Neural cell (in vitro differentiated cells): ENCODE results near the gene EPS15.
"Not testable (repeated sequence)": the region's sequence is repeated elsewhere in the genome, so short reads cannot be mapped to it uniquely, and the experiment has no call there.

Experiments used
- POLR2AphosphoS5 ChIP-seq: IDR thresholded peaks from 2 replicates; pipeline ENCODE4 v1.6.1; 2012
- SMC3 ChIP-seq: fragments of 450-650 bp; conservative IDR thresholded peaks from 2 replicates; pipeline ENCODE4 v1.6.1; 2014; ENCODE audit warnings: antibody characterized with exemption, mild to moderate bottlenecking, moderate library complexity; ENCODE audit not compliant: poor library complexity

- TF ChIP-seq SMC3, POLR2AphosphoS5: not testable (repeated sequence)
Measured at GRCh38 chr1:51530447-51530846, 11.4 kb upstream of the EPS15 start.
